T47D (cell line): ENCODE measurements around the gene ANKRD2.
"Not testable (repeated sequence)": the region's sequence is repeated elsewhere in the genome, so short reads cannot be mapped to it uniquely, and the experiment has no call there.

Experiments used
- DNase-seq, 2 experiments: peaks; one replicate each; pipeline versions ENCODE4 v3.0.0 to v3.0.0-alpha.2; 2011 to 2012; ENCODE audit warnings: low read depth in 1 of 2, low spot score in 1 of 2
- JUND ChIP-seq: IDR thresholded peaks from 2 replicates; pipeline ENCODE4 v1.6.1; 2012; ENCODE audit warnings: low read depth
- in situ Hi-C: cut with HindIII; loops from 2 replicates; pipeline ENCODE4 v1.10.0; 2016; ENCODE audit warnings: low sequenced_read_pairs, low pct_unique_long_range_greater_than_20kb

The ANKRD2 gene

GRCh38 chr10:97570146-97570788 lies 2.3 kb upstream of the ANKRD2 start:
- in situ Hi-C loops, result no loop called here
- no peak for DNase-seq
- no peak for TF ChIP-seq JUND

- in situ Hi-C loops, result no loop called here
- peak in 1 of 2 experiments; percentile 19 for DNase-seq
- TF ChIP-seq JUND, result no peak
Measured at GRCh38 chr10:97570789-97571471, 1.6 kb upstream of the ANKRD2 start.

- in situ Hi-C loops, result no loop called here
- TF ChIP-seq JUND, result no peak
- peak in 1 of 2 experiments; percentile 85 for DNase-seq
Measured at GRCh38 chr10:97571622-97572021, 957 bp upstream of the ANKRD2 start.

DNA sequence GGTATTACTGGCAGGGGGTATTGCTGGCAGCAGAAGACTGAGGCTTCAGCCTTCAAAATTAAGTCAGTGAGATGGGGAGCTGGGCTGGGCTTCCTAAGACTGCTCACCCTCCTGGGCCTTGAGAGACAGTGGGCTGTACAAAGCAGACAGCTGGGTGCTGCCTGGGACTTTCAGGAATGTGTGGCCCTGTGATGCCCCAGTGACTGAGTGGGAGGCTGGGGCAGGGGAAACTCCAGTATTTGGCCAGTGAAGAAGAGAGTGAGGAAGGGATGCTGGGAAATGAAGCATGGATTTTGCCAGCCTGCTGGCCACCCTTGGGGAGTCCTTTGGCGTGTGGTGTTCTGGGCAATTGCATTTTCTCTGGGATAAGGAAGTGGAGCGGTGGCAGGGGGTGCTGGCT lies 442 bp downstream of the ANKRD2 start:
- no peak for DNase-seq
- in situ Hi-C loops, result no loop called here
- TF ChIP-seq JUND, result no peak

GRCh38 chr10:97573672-97574071 lies 1.1 kb downstream of the ANKRD2 start:
- DNase-seq, result no peak
- TF ChIP-seq JUND, result no peak
- in situ Hi-C loops, result no loop called here

GRCh38 chr10:97574374-97575126 lies 2.0 kb downstream of the ANKRD2 start:
- peak; percentile 99 for TF ChIP-seq JUND
- in situ Hi-C loops, result no loop called here
- peak; percentile 97 to 99 for DNase-seq

GRCh38 chr10:97575127-97575668 lies 2.6 kb downstream of the ANKRD2 start:
- in situ Hi-C loops, result no loop called here
- no peak for DNase-seq
- no peak for TF ChIP-seq JUND

- in situ Hi-C loops, DNase-seq: not testable (repeated sequence)
Measured at GRCh38 chr10:97576487-97576886, 3.9 kb downstream of the ANKRD2 start.

DNA sequence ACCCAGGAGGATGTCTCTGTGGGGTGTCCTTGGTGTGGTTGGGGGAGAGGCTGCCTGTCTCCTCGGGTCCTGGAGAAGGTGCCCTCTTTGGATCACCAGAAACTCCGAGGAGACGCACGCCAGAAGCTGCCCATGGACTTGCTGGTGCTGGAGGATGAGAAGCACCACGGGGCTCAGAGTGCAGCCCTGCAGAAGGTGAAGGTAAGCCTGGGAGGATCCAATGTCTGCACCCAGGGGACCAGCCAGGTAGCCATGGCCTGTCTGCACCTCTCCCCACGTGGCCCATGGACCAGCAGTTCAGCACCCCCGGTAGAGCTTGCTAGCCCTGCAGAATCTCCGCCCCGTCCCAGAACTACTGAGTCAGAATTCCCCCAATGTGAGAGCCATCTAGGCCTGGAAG lies 5.1 kb downstream of the ANKRD2 start:
- in situ Hi-C loops, result no loop called here
- no peak for TF ChIP-seq JUND
- no peak for DNase-seq

DNA sequence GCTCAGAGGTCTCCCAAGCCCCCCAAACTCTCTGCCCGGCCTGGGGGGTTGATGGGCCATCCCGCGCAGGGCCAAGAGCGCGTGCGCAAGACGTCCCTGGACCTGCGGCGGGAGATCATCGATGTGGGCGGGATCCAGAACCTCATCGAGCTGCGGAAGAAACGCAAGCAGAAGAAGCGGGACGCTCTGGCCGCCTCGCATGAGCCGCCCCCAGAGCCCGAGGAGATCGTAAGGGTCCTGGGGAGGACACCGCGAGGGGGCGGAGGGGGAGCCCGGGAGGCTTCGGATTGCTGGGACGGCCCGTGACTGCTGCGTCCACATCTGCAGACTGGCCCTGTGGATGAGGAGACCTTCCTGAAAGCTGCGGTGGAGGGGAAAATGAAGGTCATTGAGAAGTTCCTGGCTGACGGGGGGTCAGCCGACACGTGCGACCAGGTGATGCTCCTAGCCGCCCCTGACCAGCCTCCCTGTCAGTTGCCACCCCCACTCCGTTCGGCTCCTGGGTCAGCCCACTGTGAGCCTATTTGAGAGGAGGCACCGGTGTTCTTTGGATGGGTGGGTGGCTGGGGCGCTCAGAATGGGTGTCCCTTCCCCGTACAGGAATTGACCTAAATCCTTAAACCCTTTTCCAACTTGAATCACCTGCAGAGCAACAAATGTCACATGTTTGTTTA lies 5.7 kb downstream of the ANKRD2 start:
- in situ Hi-C loops, result no loop called here
- no peak for DNase-seq
- TF ChIP-seq JUND, result no peak

DNA sequence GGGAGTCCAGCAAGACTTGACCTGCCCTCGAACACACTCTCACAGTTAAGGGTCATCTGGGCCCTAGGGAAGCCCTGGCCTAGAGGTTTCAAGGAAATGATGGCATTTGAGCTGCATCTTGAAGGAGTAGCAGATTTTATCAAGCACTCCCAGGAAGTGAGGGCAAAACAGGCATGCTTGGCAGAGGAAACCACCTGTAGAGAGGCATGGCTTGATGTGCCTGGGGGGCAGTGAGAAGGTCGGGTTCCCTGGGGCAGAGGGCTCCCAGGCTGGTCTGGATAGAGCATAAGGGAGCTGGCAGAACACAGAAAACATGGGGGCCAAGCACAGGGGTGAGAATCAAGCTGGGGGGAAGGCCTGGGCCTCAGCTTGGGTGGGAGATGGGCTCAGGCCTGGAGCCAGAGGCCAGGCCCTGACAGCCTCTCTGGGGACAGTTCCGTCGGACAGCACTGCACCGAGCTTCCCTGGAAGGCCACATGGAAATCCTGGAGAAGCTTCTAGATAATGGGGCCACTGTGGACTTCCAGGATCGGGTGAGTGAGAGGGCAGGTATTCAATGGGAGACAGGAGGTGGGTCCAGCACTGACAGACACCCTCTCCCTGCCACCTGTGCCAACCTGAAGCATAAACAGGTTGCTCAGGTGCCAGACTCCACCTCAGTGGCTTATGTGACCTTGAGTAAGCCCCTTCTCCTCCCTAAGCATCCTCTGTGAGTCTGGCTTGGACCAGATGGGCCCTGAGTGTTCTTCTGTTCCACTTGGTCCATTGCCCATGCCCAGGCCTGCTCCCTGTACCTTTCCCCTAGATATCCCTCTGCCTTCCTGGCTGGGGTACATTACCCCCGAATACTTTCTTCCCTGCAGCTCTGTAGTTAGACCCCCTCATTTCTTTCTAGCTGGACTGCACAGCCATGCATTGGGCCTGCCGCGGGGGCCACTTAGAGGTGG lies 8.1 kb downstream of the ANKRD2 start:
- in situ Hi-C loops, result no loop called here
- no peak for DNase-seq
- TF ChIP-seq JUND, result no peak

- DNase-seq, result no peak
- in situ Hi-C loops, result no loop called here
- TF ChIP-seq JUND, result no peak
Measured at GRCh38 chr10:97582169-97582568, 9.6 kb downstream of the ANKRD2 start.
